Loucy (cell line): Measurements from ENCODE around the gene SUN1.
"Not testable (repeated sequence)": the region's sequence is repeated elsewhere in the genome, so short reads cannot be mapped to it uniquely, and the experiment has no call there.

Experiments used
- H2AFZ ChIP-seq: fragments of 200-600 bp; sonication (generic); 2 replicates; pipeline ENCODE4 v1.6.0; 2016; ENCODE audit warnings: antibody characterized with exemption, mild to moderate bottlenecking, low read length, moderate library complexity
- H3F3A ChIP-seq: fragments of 200-600 bp; 2 replicates; pipeline ENCODE4 v1.6.0; 2016; ENCODE audit warnings: antibody characterized with exemption, low read depth, mild to moderate bottlenecking
- H3K27me3 ChIP-seq: fragments of 200-600 bp; sonication (generic); 2 replicates; pipeline ENCODE4 v1.6.1; 2014; ENCODE audit warnings: low read length, mild to moderate bottlenecking; ENCODE audit not compliant: insufficient read depth, poor library complexity, severe bottlenecking
- H3K36me3 ChIP-seq: fragments of 200-600 bp; sonication (generic); 2 replicates; pipeline ENCODE4 v1.6.1; 2016; ENCODE audit warnings: low read length; ENCODE audit not compliant: insufficient read depth
- H3K4me1 ChIP-seq: fragments of 200-600 bp; sonication (generic); 2 replicates; pipeline ENCODE4 v1.5.1; 2014; ENCODE audit warnings: low read length, mild to moderate bottlenecking; ENCODE audit not compliant: insufficient read depth, poor library complexity, severe bottlenecking
- H3K4me2 ChIP-seq: fragments of 200-600 bp; sonication (generic); 2 replicates; pipeline ENCODE4 v1.6.0; 2014; ENCODE audit warnings: antibody characterized with exemption, low read length, low read depth, mild to moderate bottlenecking; ENCODE audit not compliant: poor library complexity, severe bottlenecking
- H3K4me3 ChIP-seq: fragments of 200-600 bp; sonication (generic); 2 replicates; pipeline ENCODE4 v1.5.1; 2014; ENCODE audit warnings: low read length, mild to moderate bottlenecking, mixed read lengths; ENCODE audit not compliant: poor library complexity, severe bottlenecking
- H3K79me2 ChIP-seq: fragments of 200-600 bp; sonication (generic); 2 replicates; pipeline ENCODE4 v1.6.1; 2014; ENCODE audit warnings: low read length; ENCODE audit not compliant: insufficient read depth
- H3K9ac ChIP-seq: fragments of 200-600 bp; sonication (generic); 2 replicates; pipeline ENCODE4 v1.6.0; 2014; ENCODE audit warnings: mild to moderate bottlenecking, low read depth, low read length, moderate library complexity; ENCODE audit not compliant: poor library complexity, severe bottlenecking
- H3K9me2 ChIP-seq: fragments of 200-600 bp; sonication (generic); replicated peaks from 2 replicates; pipeline ENCODE4 v1.6.1; 2016; ENCODE audit warnings: low read depth, low read length, mixed read lengths
- H3K9me3 ChIP-seq: fragments of 200-600 bp; sonication (generic); 2 replicates; pipeline ENCODE4 v1.6.1; 2014; ENCODE audit warnings: mild to moderate bottlenecking, antibody characterized with exemption, low read length, low read depth; ENCODE audit not compliant: insufficient read depth
- H4K20me1 ChIP-seq: fragments of 200-600 bp; sonication (generic); 2 replicates; pipeline ENCODE4 v1.6.0; 2014; ENCODE audit warnings: antibody characterized with exemption, low read length, mild to moderate bottlenecking; ENCODE audit not compliant: insufficient read depth, poor library complexity, severe bottlenecking
- CTCF ChIP-seq: fragments of 200-600 bp; sonication (generic); conservative IDR thresholded peaks from 2 replicates; pipeline ENCODE4 v1.5.1; 2014; ENCODE audit warnings: mild to moderate bottlenecking, antibody characterized with exemption, low read length
- EZH2phosphoT487 ChIP-seq: fragments of 200-600 bp; IDR thresholded peaks from 2 replicates; pipeline ENCODE4 v1.6.1; 2018; ENCODE audit warnings: antibody characterized with exemption, mild to moderate bottlenecking, moderate library complexity, borderline replicate concordance

SUN1 gene

GRCh38 chr7:798921-799470, 33.3 kb upstream of the SUN1 start:
- Histone ChIP-seq H3K9ac (no peak overlapping the region), H3K36me3 (no peaks in the 10 kb centered on the region), H3F3A (no peaks in the 10 kb centered on the region), H3K9me3 (no peaks in the 10 kb centered on the region), H3K9me2 (no peaks in the 10 kb centered on the region), H3K4me3 (no peak overlapping the region), H4K20me1 (no peaks in the 10 kb centered on the region), H3K4me2 (no peak overlapping the region), H3K27me3 (no peaks in the 10 kb centered on the region), H2AFZ (no peak overlapping the region), H3K4me1 (peaks cover 8% of the 10 kb centered on the region), H3K79me2 (no peaks in the 10 kb centered on the region)
- TF ChIP-seq CTCF = no peak
- no peak for TF ChIP-seq EZH2phosphoT487

DNA sequence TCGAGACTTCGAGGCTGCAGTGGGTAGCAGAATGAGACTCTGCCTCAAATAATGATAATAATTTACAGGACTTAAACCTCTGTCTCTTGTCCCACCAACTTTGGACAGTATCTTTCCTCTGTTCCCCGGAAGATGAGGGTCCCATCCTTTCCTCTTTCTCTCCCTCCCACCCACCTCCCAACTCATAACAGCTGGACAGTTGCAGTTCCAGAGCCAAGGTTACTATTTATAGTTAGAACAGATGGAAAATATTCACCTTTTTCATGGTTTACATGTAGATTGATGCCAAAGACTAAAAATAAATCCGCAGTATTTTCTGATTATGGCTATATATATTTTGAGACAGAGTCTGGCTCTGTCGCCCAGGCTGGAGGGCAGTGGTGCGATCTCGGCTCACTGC, 31.6 kb upstream of the SUN1 start:
- peaks cover 8% of the 10 kb centered on the region for H3K4me1 ChIP-seq
- H3K9me3 ChIP-seq = no peaks in the 10 kb centered on the region
- no peak overlapping the region for H2AFZ ChIP-seq
- H3K79me2 ChIP-seq = no peaks in the 10 kb centered on the region
- no peaks in the 10 kb centered on the region for H3F3A ChIP-seq
- H3K9ac ChIP-seq = no peak overlapping the region
- H4K20me1 ChIP-seq = no peaks in the 10 kb centered on the region
- H3K27me3 ChIP-seq = no peaks in the 10 kb centered on the region
- TF ChIP-seq CTCF = no peak
- no peak for TF ChIP-seq EZH2phosphoT487
- no peak overlapping the region for H3K4me3 ChIP-seq
- H3K9me2 ChIP-seq = no peaks in the 10 kb centered on the region
- H3K36me3 ChIP-seq = no peaks in the 10 kb centered on the region
- H3K4me2 ChIP-seq = no peak overlapping the region

- H3K9ac ChIP-seq, H3K27me3 ChIP-seq, H3K4me3 ChIP-seq, H3K79me2 ChIP-seq, H3K9me2 ChIP-seq, H3K9me3 ChIP-seq, H4K20me1 ChIP-seq, H3K4me2 ChIP-seq, H2AFZ ChIP-seq, H3K4me1 ChIP-seq, H3F3A ChIP-seq, H3K36me3 ChIP-seq: not testable (repeated sequence)
Measured at GRCh38 chr7:801351-801750, 30.9 kb upstream of the SUN1 start.

DNA sequence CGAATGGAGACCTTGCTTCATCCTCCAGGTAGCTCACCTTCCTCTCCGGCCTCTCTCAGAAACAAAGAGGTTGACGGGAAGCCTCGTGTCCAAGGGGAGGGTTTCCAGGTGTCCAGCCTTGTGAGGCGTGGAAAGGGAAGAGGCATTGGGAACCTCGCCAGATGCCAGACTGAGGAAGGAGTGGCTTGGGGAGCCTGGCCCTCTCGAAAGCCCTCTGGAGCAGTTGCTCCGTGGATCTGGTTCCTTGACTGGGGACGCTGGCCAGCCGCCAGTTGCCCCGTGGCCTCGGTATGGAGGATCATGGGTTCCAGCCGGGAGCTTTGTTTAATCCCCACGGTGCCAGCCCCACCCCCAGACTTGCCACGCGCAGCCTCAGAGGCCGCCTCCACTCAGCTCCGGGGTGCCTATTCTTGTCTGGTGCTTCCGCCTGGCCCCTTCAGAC, 30.3 kb upstream of the SUN1 start:
- no peak overlapping the region for H3K4me2 ChIP-seq

More for the DNA sequence above, 30.3 kb upstream of the SUN1 start:
- Histone ChIP-seq H3K4me1 (peaks cover 6% of the 10 kb centered on the region), H4K20me1 (no peaks in the 10 kb centered on the region), H3K9me3 (no peaks in the 10 kb centered on the region), H2AFZ (no peak overlapping the region), H3K9ac (no peak overlapping the region), H3K79me2 (no peaks in the 10 kb centered on the region), H3F3A (no peaks in the 10 kb centered on the region), H3K9me2 (no peaks in the 10 kb centered on the region), H3K4me3 (no peak overlapping the region), H3K27me3 (no peaks in the 10 kb centered on the region), H3K36me3 (no peaks in the 10 kb centered on the region)
- TF ChIP-seq EZH2phosphoT487 (no peak), CTCF (no peak)
